Medulla oblongata (tissue), 1 donor: ENCODE data around the gene PROSER3.

Source experiments
- DNase-seq: peaks from one replicate; pipeline ENCODE4 v3.0.0-alpha.2; 2015; ENCODE audit errors: extremely low spot score

The PROSER3 gene

DNA sequence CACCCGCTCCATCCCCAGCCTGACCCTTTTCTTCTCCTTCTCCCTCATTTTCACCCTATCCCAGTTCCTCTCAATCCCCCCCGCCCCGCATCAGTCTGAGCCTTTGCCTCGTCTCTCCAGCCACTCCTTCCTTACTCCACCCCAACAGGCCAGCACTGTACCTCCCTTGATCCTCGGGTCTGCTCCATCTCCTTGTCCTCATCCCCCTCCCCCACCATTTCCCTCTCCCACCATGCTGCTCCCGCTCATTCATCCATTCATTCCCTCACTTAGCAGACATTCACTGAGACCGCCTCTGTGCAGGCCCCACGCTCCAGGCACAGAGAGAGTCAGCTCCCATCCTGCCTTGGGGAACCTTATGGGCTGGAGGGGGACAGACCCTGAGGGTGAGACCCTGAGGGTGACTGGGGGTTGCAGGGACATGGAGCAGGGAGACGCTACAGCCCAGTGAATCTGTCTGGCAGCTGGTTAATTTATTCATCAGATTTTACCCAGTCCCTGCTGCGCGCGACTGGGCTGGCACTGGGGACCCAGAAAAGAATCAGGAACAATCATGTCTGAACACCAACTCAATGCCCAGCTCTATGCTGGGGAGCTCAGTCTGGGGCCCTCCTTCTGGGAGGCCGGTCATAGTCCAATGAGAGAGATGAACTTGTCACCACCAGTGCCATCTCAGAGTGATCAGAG, 18.3 kb downstream of the PROSER3 start:
- peak; percentile 24 for DNase-seq

DNA sequence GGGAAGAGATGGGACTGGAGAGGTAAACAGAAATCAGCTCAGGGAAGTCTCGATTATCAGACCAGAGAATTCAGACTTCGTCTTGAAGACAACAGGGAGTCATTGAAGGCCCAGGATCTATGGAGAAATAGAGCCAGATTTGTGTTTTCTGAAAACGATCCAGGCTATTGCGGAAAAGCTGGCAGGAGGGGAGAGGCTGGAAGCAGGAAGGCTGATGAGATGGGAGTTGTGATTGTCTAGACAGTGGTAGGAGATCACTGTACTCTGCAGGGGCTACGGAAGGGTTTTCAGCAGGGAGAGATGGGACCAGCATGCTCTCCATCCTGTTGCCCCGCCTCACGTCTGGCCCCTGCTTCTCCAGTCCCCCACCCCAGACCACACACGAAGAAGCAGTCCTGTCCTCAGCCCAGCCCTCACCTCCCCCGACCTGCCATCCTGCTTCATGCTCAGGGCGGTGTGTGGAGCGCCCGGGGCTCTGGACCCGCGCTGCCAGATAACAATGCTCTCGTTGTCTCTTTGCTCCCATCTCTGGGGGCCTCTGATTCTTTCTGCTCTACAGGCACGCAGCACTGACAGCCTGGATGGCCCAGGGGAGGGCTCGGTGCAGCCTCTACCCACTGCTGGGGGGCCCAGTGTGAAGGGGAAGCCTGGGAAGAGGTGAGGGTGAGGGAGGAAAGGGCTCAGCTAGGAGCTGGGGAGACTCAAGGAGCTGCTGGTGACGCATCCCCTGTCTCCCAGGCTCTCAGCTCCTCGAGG, 19.3 kb downstream of the PROSER3 start:
- DNase-seq, result peak; percentile 67

DNA sequence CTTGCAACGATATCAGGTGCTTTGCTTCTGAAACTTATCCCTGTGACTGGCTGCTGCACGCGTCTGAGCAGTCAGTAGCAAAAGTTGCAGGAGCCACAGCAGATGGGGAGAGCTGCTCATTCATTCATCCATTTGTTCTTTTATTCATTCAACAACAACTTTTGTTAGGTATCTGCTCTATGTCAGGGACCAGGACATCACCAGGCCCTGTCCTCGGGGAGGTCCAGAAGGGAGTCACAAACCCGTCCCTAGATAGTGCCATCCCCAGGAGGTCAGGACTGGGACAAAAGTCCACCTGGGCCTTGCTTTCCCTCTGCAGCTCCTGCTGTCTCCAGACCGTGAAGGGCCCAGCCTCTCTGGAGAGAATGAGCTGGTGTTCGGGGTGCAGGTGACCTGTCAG, 20.0 kb downstream of the PROSER3 start:
- DNase-seq, result no peak

DNA sequence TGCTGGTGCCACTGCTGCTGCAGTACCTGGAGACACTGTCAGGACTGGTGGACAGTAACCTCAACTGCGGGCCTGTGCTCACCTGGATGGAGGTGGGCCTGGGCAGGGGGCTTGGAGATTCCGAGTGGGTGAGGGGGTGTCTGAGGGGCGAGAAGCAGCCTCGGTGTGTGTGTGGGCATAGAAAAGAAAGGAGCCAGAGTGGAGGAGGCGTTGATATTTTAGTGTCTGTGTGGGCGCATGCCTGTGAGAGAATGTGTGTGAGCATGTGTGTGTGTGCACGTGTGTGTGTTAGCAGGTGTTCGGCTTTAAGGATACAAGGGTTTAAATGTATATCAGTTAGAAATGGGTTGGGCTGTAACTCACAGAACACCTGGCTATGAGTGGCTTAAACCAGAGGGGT, 21.1 kb downstream of the PROSER3 start:
- no peak for DNase-seq

DNA sequence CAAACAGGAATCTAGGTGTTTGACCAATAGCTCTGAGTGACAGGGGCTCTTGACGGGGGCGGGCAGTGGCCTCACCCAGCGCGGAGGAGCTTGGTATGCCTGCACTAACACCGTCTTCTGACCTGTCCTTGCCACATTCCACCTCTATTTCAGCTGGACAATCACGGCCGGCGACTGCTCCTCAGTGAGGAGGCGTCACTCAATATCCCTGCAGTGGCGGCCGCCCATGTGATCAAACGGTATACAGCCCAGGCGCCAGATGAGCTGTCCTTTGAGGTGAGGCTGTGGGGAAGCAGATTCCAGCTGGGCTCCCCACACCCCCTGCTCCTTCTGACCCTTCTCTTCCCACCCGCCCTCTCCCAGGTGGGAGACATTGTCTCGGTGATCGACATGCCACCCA, 22.1 kb downstream of the PROSER3 start:
- DNase-seq, result no peak

DNA sequence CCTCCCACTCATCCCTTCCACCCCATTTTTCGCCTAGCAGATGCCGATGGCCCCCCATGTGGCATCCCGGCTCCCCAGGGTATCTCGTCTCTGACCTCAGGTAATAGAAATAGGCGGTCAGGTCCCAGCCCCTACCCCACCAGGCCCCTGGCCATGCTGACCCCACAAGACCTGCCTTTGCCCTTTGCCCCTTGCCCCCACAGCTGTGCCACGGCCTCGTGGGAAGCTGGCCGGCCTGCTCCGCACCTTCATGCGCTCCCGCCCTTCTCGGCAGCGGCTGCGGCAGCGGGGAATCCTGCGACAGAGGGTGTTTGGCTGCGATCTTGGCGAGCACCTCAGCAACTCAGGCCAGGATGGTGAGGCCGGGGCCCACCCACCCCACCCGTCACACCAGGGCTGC, 22.7 kb downstream of the PROSER3 start:
- DNase-seq, result no peak

DNA sequence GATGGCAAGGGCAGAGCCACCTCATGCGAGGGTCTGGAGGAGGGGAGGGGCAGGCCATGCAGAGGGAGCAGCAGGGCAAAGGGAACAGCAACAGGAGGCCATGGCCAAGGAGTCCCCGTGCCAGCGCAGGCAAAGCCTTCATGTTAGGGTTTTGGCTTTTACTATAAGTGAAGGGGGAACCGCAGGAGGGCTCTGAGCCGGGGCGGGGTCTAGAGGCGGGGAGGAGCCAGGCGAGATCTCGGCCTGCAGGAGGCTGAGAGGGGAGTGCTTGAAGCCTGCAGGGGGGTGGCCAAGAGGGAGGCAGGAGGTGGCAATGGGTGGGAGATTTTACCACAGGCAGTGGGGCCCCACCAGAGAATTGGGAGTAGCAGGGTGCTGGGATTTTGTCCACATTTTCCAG, 23.7 kb downstream of the PROSER3 start:
- DNase-seq, result no peak

DNA sequence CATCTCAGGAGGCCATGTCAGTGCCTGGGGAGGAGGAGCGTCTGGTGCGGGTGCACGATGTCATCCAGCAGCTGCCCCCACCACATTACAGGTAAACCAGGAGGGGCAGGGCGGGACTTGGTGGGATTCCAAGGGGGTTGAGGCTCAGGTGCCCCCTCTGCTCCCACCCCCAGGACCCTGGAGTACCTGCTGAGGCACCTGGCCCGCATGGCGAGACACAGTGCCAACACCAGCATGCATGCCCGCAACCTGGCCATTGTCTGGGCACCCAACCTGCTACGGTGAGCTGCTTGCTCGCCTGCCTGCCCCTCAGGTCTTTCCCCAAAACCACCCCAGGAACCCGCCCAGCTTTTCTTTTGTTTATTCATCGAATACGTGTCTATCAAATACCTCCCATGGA, 24.6 kb downstream of the PROSER3 start:
- DNase-seq, result no peak

DNA sequence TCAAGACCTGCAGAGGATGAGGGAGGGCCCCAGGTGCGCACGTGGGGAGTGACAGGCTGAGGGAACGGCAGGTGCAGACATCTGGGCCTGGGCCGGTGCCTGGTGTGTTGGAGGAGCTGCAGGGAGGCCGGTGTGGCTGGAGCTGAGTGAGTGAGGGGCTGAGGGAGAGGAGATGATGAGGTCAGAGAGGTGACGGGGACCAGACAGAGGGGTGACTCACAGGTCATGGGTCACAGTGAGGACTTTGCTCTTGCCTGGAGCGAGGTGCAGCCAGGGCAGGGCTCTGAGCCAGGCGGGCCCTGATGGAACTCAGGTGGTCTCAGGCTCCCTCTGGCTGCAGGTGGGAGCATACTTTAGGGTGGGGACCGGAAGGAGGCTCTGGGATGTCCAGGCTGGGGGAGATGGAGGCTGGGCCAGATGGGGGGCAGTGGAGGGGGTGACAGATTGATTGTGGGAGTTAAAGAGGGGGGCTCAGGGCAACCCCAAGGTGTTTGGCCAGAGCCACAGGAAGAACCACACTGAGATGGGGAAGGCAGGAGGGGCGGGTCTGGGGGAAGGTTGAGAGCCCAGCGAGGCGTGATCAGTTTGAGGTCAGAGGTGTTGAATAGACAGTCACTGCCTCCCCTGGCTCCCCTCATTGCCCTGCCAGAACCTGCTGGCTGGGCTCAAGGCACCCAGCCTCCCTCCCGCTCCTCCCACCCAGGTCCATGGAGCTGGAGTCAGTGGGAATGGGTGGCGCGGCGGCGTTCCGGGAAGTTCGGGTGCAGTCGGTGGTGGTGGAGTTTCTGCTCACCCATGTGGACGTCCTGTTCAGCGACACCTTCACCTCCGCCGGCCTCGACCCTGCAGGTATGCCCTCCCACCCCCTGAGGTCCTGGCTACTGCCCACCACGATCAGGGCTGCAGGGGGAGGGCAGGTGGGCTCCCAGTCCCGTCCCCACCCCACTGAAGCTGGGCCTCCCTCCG, 25.8 kb downstream of the PROSER3 start:
- no peak for DNase-seq

DNA sequence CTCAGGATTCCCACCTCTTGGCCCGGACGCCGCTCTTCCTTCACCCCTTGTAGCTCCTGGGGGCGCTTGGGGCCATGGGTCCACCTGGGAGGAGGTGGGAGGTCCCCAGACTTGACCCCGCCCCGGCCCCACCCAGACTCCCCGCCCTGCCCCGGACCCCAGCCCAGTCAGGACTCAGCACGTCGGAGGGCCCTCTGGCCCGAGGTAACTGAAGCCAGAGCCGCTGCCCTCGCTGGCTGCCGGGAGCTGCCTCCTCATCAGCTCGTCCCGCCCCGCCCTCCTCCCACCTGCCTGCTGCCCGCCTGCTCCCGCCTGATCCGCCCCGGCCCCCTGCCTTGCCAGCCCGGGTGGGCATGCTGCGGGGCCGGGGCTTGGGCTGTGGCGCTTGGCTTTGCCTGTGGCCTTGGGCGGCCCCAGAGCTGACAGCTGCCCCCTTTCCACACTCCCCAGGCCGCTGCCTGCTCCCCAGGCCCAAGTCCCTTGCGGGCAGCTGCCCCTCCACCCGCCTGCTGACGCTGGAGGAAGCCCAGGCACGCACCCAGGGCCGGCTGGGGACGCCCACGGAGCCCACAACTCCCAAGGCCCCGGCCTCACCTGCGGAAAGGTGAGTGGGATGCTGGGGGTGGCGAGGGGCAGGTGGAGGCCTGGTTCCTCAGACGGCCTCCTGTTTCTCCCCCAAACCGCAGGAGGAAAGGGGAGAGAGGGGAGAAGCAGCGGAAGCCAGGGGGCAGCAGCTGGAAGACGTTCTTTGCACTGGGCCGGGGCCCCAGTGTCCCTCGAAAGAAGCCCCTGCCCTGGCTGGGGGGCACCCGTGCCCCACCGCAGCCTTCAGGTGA, 26.7 kb downstream of the PROSER3 start:
- DNase-seq, result no peak

DNA sequence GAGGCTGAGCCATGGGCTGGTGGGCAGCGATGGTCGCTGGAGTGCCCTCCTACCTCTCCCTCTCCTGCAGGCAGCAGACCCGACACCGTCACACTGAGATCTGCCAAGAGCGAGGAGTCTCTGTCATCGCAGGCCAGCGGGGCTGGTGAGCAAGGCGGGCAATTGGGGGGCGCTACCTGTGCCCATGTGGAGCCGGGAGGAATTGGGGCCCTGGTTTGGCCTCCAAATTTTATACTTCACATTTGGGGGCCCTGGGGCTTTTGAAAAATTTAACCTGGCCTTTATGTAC, 27.3 kb downstream of the PROSER3 start:
- DNase-seq, result no peak

DNA sequence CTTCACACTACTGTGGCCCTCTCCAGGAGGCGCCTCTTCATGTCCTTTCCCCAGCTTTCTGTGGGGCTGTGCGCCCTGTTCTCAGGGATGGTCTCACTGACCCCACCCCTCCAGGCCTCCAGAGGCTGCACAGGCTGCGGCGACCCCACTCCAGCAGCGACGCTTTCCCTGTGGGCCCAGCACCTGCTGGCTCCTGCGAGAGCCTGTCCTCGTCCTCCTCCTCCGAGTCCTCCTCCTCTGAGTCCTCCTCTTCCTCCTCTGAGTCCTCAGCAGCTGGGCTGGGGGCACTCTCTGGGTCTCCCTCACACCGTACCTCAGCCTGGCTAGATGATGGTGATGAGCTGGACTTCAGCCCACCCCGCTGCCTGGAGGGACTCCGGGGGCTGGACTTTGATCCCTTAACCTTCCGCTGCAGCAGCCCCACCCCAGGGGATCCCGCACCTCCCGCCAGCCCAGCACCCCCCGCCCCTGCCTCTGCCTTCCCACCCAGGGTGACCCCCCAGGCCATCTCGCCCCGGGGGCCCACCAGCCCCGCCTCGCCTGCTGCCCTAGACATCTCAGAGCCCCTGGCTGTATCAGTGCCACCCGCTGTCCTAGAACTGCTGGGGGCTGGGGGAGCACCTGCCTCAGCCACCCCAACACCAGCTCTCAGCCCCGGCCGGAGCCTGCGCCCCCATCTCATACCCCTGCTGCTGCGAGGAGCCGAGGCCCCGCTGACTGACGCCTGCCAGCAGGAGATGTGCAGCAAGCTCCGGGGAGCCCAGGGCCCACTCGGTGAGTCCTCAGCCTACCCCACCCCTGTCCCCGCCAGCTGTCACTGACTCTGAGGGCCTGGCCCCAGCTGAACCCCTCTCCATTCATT, 28.6 kb downstream of the PROSER3 start:
- no peak for DNase-seq

DNA sequence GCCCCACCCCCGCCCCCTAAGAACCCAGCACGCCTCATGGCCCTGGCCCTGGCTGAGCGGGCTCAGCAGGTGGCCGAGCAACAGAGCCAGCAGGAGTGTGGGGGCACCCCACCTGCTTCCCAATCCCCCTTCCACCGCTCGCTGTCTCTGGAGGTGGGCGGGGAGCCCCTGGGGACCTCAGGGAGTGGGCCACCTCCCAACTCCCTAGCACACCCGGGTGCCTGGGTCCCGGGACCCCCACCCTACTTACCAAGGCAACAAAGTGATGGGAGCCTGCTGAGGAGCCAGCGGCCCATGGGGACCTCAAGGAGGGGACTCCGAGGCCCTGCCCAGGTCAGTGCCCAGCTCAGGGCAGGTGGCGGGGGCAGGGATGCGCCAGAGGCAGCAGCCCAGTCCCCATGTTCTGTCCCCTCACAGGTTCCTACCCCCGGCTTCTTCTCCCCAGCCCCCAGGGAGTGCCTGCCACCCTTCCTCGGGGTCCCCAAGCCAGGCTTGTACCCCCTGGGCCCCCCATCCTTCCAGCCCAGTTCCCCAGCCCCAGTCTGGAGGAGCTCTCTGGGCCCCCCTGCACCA, 29.3 kb downstream of the PROSER3 start:
- DNase-seq, result no peak

DNA sequence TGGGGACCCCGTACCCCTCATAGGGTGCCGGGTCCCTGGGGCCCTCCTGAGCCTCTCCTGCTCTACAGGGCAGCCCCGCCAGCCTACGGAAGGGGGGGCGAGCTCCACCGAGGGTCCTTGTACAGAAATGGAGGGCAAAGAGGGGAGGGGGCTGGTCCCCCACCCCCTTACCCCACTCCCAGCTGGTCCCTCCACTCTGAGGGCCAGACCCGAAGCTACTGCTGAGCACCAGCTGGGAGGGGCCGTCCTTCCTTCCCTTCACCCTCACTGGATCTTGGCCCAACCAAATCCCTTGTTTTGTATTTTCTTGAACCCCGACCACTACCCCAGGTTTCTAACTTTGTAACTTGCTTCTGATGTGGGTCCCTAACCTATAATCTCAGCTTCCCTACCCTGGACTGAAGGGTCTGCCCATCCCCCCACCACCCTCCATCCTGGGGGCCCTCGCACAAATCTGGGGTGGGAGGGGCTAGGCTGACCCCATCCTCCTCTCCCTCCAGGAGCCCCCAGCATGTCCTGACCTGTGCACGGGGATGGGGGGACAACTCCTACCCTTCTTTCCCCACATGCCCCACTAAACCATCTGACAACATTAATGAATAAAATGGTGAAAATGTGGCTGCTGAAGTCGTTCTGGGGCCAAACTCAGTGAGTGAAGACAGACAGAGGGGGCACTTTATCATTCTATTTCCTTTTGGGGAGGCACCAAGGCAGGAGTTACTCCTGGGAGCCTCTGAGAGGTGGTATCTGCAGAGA, 30.4 kb downstream of the PROSER3 start:
- DNase-seq, result no peak

DNA sequence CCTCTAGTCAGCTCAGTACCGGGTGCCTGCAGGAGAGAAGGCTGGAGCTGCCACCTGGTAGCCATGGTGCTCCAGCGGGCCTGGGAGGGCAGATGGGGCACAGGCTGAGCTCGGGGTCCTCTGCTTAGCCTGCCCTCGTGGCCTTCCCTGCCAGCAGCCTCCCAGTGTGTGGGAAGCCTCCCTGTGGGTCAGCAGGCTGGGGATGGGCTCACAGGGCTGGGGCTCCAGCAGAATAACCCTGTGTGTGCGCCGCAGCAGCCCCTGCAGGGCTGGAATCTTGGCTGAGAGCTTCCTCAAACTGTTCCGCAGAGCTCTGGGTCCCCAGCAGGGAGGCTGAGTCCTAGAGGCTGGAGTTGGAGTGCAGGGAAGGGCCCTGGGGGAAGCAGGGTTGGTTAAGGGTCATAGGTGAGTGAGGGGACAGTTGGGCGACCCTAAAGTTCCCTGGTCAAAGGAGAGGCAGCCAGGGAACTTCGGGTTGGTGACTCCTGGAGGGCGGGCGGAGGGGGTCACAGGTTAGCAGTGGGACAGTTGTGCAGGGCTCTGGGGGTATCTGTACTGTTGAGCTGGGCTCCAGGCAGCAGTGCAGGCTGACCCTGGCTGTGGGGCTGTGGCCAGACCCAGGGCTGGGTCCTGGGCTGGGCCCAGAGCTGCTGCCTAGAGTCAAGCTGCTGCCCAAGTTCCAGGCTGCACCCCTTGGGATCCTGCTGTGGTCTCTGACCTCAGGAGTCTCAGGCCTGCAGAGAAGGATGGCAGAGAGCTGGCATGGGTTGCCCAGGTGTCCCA, 31.4 kb downstream of the PROSER3 start:
- no peak for DNase-seq

DNA sequence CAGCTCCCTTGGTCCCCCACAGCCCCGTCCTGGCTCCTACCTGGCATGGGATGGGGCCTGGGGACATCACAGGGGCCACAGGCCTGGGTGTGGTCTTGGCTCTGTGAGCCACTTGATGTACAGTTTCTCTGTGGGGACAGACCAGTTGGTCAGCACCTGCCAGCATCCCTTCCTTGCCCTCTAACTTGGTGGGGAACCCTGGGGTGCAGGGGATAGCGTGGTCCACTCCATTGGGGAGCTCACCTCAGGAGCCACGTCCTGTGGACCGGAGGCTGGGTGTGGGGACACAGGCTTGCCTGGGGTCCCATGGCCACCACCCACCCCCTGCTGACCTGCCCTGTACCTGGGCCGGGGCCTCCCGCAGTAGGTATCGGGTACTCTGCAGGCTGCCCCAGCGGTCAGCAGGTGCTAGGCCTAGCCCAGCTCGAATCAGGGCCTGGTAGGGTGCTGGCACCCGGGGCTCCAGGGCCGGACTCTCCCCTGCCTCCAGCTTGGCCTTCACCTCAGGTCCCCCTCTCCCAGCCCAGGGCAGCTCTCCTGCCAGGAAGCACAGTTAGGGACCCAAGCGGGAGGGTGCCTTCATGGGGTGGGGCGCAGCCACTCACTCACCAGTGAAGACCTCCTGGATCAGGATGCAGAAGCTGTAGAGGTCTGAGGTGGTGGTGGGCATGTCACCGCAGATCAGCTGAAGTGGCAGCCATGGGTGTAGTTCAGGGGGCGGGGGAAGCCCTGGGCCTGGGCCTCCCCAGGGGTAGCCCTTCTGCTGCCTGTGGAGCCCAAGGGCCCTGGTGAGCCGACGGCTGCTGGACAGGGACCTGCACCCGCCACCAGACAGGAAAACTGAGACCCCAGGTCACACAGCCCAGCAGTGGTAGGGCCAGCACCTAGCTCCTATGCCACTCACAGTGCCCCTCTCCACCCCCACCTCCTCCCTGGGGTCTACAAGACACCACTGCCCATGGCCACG, 32.3 kb downstream of the PROSER3 start:
- no peak for DNase-seq

DNA sequence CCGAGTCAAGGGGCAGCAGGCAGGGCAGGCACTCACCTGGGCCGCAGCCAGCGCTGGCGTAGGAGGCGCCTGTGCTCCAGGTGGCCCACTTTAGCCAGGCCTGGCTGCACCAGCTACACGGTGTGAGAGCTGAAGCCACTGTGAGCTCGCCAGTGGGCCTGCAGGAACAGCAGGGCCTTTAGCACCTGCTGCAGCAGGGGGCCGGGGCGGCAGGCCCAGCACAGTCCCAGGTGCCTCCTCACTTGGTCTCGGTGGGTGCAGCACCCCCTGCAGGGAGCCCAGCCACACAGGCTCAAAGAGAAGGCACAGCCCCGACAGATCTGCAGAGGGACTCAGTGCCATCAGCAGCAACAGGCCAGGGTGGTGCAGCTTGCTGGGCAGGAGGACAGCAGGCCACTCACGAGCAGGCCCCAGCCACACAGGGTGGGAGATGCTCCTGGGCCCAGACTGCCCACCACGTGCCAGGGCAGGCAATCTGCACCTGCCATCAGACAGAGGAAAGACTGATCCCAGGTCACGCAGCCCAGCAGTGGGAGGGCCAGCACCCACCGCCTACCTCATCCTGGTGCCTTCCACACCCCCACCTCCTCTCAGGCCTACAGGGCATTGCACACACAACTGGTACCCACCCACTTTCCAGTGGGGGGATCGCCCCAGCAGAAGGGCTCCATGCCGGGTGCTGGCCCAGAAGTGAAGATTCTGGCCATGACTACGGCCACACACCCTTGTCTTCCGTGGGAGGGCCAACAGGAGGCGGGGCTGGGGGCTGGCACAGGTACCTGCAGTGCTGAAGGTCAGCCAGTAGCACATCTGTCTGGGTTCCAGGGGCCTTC, 33.2 kb downstream of the PROSER3 start:
- no peak for DNase-seq
